H1 (cell line): ENCODE data around the gene CBX2. TPM values are rescaled to one million over a fixed set of nuclear protein-coding genes. Genes with fewer than 3 reads are reported as not detected.

ENCODE experiments used
- CBX5 ChIP-seq: fragments of 300-800, 300-1000 bp; sonication (generic); IDR thresholded peaks from 2 replicates; pipeline ENCODE4 v1.7.1; 2016; ENCODE audit warnings: antibody characterized with exemption, low read length, low read depth
- CHD1 ChIP-seq: IDR thresholded peaks from 2 replicates; pipeline ENCODE4 v1.6.1; 2012; ENCODE audit warnings: low read depth, low read length, improper control_type of control experiment
- CREB1 ChIP-seq: IDR thresholded peaks from 2 replicates; pipeline ENCODE4 v1.6.1; 2012; ENCODE audit warnings: inconsistent platforms
- CTCF ChIP-seq, 3 experiments: IDR thresholded peaks; 1 replicate in 2 of 3; 2 replicates in 1 of 3; pipeline versions ENCODE4 v1.5.1 to v1.6.1; 2011; ENCODE audit warnings: low read length in 3 of 3, mild to moderate bottlenecking in 3 of 3, inconsistent platforms in 2 of 3, low read depth in 1 of 3, moderate library complexity in 1 of 3; ENCODE audit not compliant: insufficient read depth in 1 of 3; ENCODE audit errors: control extremely low read depth in 1 of 3
- GABPA ChIP-seq: IDR thresholded peaks from 2 replicates; pipeline ENCODE4 v1.6.1; 2011; ENCODE audit warnings: mild to moderate bottlenecking, low read length, moderate library complexity, borderline replicate concordance; ENCODE audit not compliant: insufficient read depth
- GTF2F1 ChIP-seq: IDR thresholded peaks from 2 replicates; pipeline ENCODE4 v1.6.1; 2012; ENCODE audit warnings: low read depth, low read length, improper control_type of control experiment, borderline replicate concordance
- HDAC2 ChIP-seq, 2 experiments: fragments of 300-600 bp in 1 of 2; sonication (generic) in 1 of 2; IDR thresholded peaks; 2 replicates each; pipeline ENCODE4 v1.6.1; 2011 to 2012; ENCODE audit warnings: low read depth in 2 of 2, low read length in 2 of 2, mild to moderate bottlenecking in 2 of 2, moderate library complexity in 2 of 2, borderline replicate concordance in 1 of 2, inconsistent platforms in 1 of 2
- HDAC6 ChIP-seq: IDR thresholded peaks from one replicate; pipeline ENCODE4 v1.7.1; 2012; ENCODE audit warnings: low read depth, mild to moderate bottlenecking, inconsistent platforms, low read length, moderate library complexity
- KDM4A ChIP-seq: IDR thresholded peaks from one replicate; pipeline ENCODE4 v1.7.1; 2012; ENCODE audit warnings: low read depth, mild to moderate bottlenecking, moderate library complexity, low read length, inconsistent platforms; ENCODE audit not compliant: severe bottlenecking
- KDM5A ChIP-seq: fragments of 200-600 bp; IDR thresholded peaks from 2 replicates; pipeline ENCODE4 v1.7.1; 2012; ENCODE audit warnings: mild to moderate bottlenecking, low read length, inconsistent platforms, mixed read lengths
- MAFK ChIP-seq: IDR thresholded peaks from 2 replicates; pipeline ENCODE4 v1.6.1; 2012; ENCODE audit warnings: low read depth, mild to moderate bottlenecking, improper control_type of control experiment, low read length
- POLR2AphosphoS5 ChIP-seq: IDR thresholded peaks from 2 replicates; pipeline ENCODE4 v1.6.1; 2011; ENCODE audit warnings: low read depth, low read length
- RXRA ChIP-seq: IDR thresholded peaks from 2 replicates; pipeline ENCODE4 v1.6.1; 2011; ENCODE audit warnings: low read depth, mild to moderate bottlenecking, low read length, moderate library complexity; ENCODE audit not compliant: insufficient read depth
- SAP30 ChIP-seq: fragments of 300-600 bp; sonication (generic); IDR thresholded peaks from 2 replicates; pipeline ENCODE4 v1.7.1; 2012; ENCODE audit warnings: low read length, moderate library complexity, mild to moderate bottlenecking, inconsistent platforms; ENCODE audit not compliant: insufficient read depth, insufficient replicate concordance
- SIN3A ChIP-seq, 2 experiments: IDR thresholded peaks in 1 of 2; conservative IDR thresholded peaks in 1 of 2; 2 replicates each; pipeline ENCODE4 v1.6.1; 2011 to 2012; ENCODE audit warnings: low read length in 2 of 2, improper control_type of control experiment in 1 of 2, low read depth in 1 of 2, mild to moderate bottlenecking in 1 of 2
- SIRT6 ChIP-seq: IDR thresholded peaks from one replicate; pipeline ENCODE4 v1.7.1; 2012; ENCODE audit warnings: low read length, inconsistent platforms
- SP4 ChIP-seq: IDR thresholded peaks from 2 replicates; pipeline ENCODE4 v1.6.1; 2012; ENCODE audit warnings: low read length, inconsistent platforms
- SUZ12 ChIP-seq: fragments of 200-600 bp; sonication (generic); IDR thresholded peaks from 2 replicates; pipeline ENCODE4 v1.6.1; 2012; ENCODE audit warnings: mild to moderate bottlenecking, inconsistent platforms, low read length, moderate library complexity, mixed read lengths
- TAF1 ChIP-seq: IDR thresholded peaks from 2 replicates; pipeline ENCODE4 v1.6.1; 2011; ENCODE audit warnings: mild to moderate bottlenecking, low read depth, low read length
- TAF7 ChIP-seq: optimal IDR thresholded peaks from 2 replicates; pipeline ENCODE3; 2011; ENCODE audit warnings: low read depth, mild to moderate bottlenecking, inconsistent platforms, low read length, moderate library complexity, borderline replicate concordance
- YY1 ChIP-seq: IDR thresholded peaks from 2 replicates; pipeline ENCODE4 v1.6.1; 2011; ENCODE audit warnings: low read depth, mild to moderate bottlenecking, low read length
- polyA plus RNA-seq, 7 experiments: library from polyadenylated mRNA; depleted of rRNA in 3 of 7; stranded (reverse) in 5 of 7; unstranded in 2 of 7; fragments of >200 nt in 5 of 7; fragments of 200-250 nt in 2 of 7; gene quantifications; 1 replicate in 5 of 7; 2 replicates in 1 of 7; 4 replicates in 1 of 7; pipeline versions ENCODE4 v1.2.1 to v1.2.3, GENCODE V29; 2011 to 2013; ENCODE audit warnings: missing spikeins in 2 of 7, mixed read lengths in 2 of 7
- total RNA-seq: library from RNA; stranded (reverse); fragmentation: NEBNext Ultra II Directional; extraction: Animal tissue kit (Norgen Biotek cat#: 25700); gene quantifications from 2 replicates; pipeline ENCODE4 v1.2.1, GENCODE V29; 2021

CBX2 gene
- total and polyA plus RNA-seq, 2 of the 8 experiments (the other 6 are each of a cell fraction or from before 2014, with no cell fraction given): 64.3 to 83.9 TPM

GRCh38 chr17:79808763-79809529 is 31.0 kb downstream of the CBX2 start (continued):
- TF ChIP-seq HDAC2 (IDR thresholded peaks at IDR 0.05; ENCODE audit: borderline replicate concordance in 1 of 2, low read depth in 2 of 2, low read length in 2 of 2) (no peak), CHD1 (no peak), GTF2F1 (no peak), TAF7 (no peak), KDM5A (no peak), SIN3A (conservative IDR thresholded peaks at IDR 0.05 in 1 of 2, IDR thresholded peaks at IDR 0.05 in 1 of 2; ENCODE audit: low read depth in 1 of 2, low read length in 2 of 2) (peak in 1 of 2 experiments; percentile 49; a peak in 1 of 4 replicates), HDAC6 (no peak), KDM4A (no peak), YY1 (peak; percentile 39; the same call in 1 of the 2 replicates), TAF1 (no peak), MAFK (no peak), SIRT6 (no peak), SP4 (no peak), SUZ12 (peak; percentile 33; the same call in 1 of the 2 replicates), CBX5 (no peak), CREB1 (no peak), SAP30 (no peak), POLR2AphosphoS5 (peak; percentile 7; the same call in 1 of the 2 replicates), RXRA (no peak), GABPA (no peak), CTCF (IDR thresholded peaks at IDR 0.05; ENCODE audit: control extremely low read depth in 1 of 3, insufficient read depth in 1 of 3, low read depth in 1 of 3, low read length in 3 of 3) (peak; percentile 56 to 82 (median 77))
